H1 (cell line): ENCODE results near the gene DSG2.

ENCODE experiments used
- CTCF ChIP-seq, 3 experiments: IDR thresholded peaks; 1 replicate in 2 of 3; 2 replicates in 1 of 3; pipeline versions ENCODE4 v1.5.1 to v1.6.1; 2011; ENCODE audit warnings: low read length in 3 of 3, mild to moderate bottlenecking in 3 of 3, inconsistent platforms in 2 of 3, low read depth in 1 of 3, moderate library complexity in 1 of 3; ENCODE audit not compliant: insufficient read depth in 1 of 3; ENCODE audit errors: control extremely low read depth in 1 of 3
- E2F6 ChIP-seq: IDR thresholded peaks from 2 replicates; pipeline ENCODE4 v1.6.1; 2012; ENCODE audit warnings: inconsistent platforms
- GABPA ChIP-seq: IDR thresholded peaks from 2 replicates; pipeline ENCODE4 v1.6.1; 2011; ENCODE audit warnings: mild to moderate bottlenecking, low read length, moderate library complexity, borderline replicate concordance; ENCODE audit not compliant: insufficient read depth
- KDM4A ChIP-seq: IDR thresholded peaks from one replicate; pipeline ENCODE4 v1.7.1; 2012; ENCODE audit warnings: low read depth, mild to moderate bottlenecking, moderate library complexity, low read length, inconsistent platforms; ENCODE audit not compliant: severe bottlenecking
- MAX ChIP-seq: IDR thresholded peaks from 2 replicates; pipeline ENCODE4 v1.6.1; 2012; ENCODE audit warnings: inconsistent platforms
- RAD21 ChIP-seq, 2 experiments: IDR thresholded peaks in 1 of 2; conservative IDR thresholded peaks in 1 of 2; 2 replicates each; pipeline ENCODE4 v1.6.1; 2011; ENCODE audit warnings: low read depth in 2 of 2, low read length in 2 of 2, improper control_type of control experiment in 1 of 2, inconsistent platforms in 1 of 2, mild to moderate bottlenecking in 1 of 2, moderate library complexity in 1 of 2
- SP1 ChIP-seq: IDR thresholded peaks from 2 replicates; pipeline ENCODE4 v1.6.1; 2011; ENCODE audit warnings: low read depth, low read length

GRCh38 chr18:31591113-31591512, 93.1 kb downstream of the DSG2 start:
- TF ChIP-seq KDM4A (no peak), CTCF (IDR thresholded peaks at IDR 0.05; ENCODE audit: control extremely low read depth in 1 of 3, insufficient read depth in 1 of 3, low read depth in 1 of 3, low read length in 3 of 3) (no peak), E2F6 (no peak), RAD21 (IDR thresholded peaks at IDR 0.05 in 1 of 2, conservative IDR thresholded peaks at IDR 0.05 in 1 of 2; ENCODE audit: low read depth in 2 of 2, low read length in 2 of 2) (no peak), GABPA (no peak), SP1 (no peak), MAX (no peak)
